Hepatocyte (in vitro differentiated cells): Measurements from ENCODE around the gene INTS15. TPM values are rescaled to one million over a fixed set of nuclear protein-coding genes. Genes with fewer than 3 reads are reported as not detected.

Source experiments
- DNase-seq: peaks from one replicate; pipeline ENCODE4 v3.0.0-alpha.2; 2016; ENCODE audit warnings: low spot score
- H2AFZ ChIP-seq: fragments of 200-600 bp; sonication (generic); 2 replicates; pipeline ENCODE4 v1.6.0; 2016; ENCODE audit warnings: antibody characterized with exemption, mild to moderate bottlenecking
- H3K27ac ChIP-seq: fragments of 200-600 bp; sonication (generic); 2 replicates; pipeline ENCODE4 v1.5.1; 2016; ENCODE audit warnings: mild to moderate bottlenecking
- H3K27me3 ChIP-seq: fragments of 200-600 bp; sonication (generic); 2 replicates; pipeline ENCODE4 v1.6.1; 2016
- H3K36me3 ChIP-seq: fragments of 200-600 bp; sonication (generic); replicated peaks from 2 replicates; pipeline ENCODE4 v1.5.1; 2016; ENCODE audit warnings: low read depth; ENCODE audit not compliant: insufficient read depth
- H3K4me1 ChIP-seq: fragments of 200-600 bp; sonication (generic); 2 replicates; pipeline ENCODE4 v1.5.1; 2016; ENCODE audit warnings: mild to moderate bottlenecking, moderate library complexity; ENCODE audit not compliant: insufficient read depth
- H3K4me2 ChIP-seq: fragments of 200-600 bp; sonication (generic); 2 replicates; pipeline ENCODE4 v1.6.0; 2016
- H3K4me3 ChIP-seq: fragments of 200-600 bp; sonication (generic); 2 replicates; pipeline ENCODE4 v1.5.1; 2016; ENCODE audit warnings: mild to moderate bottlenecking
- H3K79me2 ChIP-seq: fragments of 200-600 bp; sonication (generic); 2 replicates; pipeline ENCODE4 v1.6.0; 2017; ENCODE audit warnings: mild to moderate bottlenecking
- H3K9me2 ChIP-seq: fragments of 200-600 bp; sonication (generic); replicated peaks from 2 replicates; pipeline ENCODE4 v1.6.0; 2017; ENCODE audit warnings: mild to moderate bottlenecking; ENCODE audit not compliant: insufficient read depth
- H3K9me3 ChIP-seq: fragments of 200-600 bp; sonication (generic); 2 replicates; pipeline ENCODE4 v1.5.1; 2016; ENCODE audit warnings: low read depth, mild to moderate bottlenecking
- H4K20me1 ChIP-seq: fragments of 200-600 bp; sonication (generic); 2 replicates; pipeline ENCODE4 v1.6.0; 2016; ENCODE audit warnings: mild to moderate bottlenecking; ENCODE audit not compliant: insufficient read depth, poor library complexity, severe bottlenecking
- EZH2 ChIP-seq: fragments of 200-600 bp; sonication (generic); IDR thresholded peaks from 2 replicates; pipeline ENCODE4 v1.6.1; 2016; ENCODE audit warnings: antibody characterized with exemption, mild to moderate bottlenecking, borderline replicate concordance
- EZH2phosphoT487 ChIP-seq: fragments of 200-600 bp; sonication (generic); IDR thresholded peaks from one replicate; pipeline ENCODE4 v1.6.1; 2018; ENCODE audit warnings: antibody characterized with exemption, mild to moderate bottlenecking, low read depth, moderate library complexity; ENCODE audit not compliant: unreplicated experiment, severe bottlenecking
- WGBS: methylation state at CpG from one replicate; pipeline ENCODE4 v1.1.6; 2016; ENCODE audit warnings: low lambda C conversion rate; ENCODE audit errors: missing lambda C conversion rate; 5-methylcytosine and 5-hydroxymethylcytosine counted together
- polyA plus RNA-seq: library from polyadenylated mRNA; unstranded; fragments of >200 nt; fragmentation: Nextera tagmentation; extraction: Ambion mirVana; gene quantifications from 2 replicates; pipeline ENCODE4 v1.2.1, GENCODE V29; 2016
- total RNA-seq: library from RNA; depleted of rRNA; stranded (reverse); fragments of >200 nt; gene quantifications from 2 replicates; pipeline ENCODE4 v1.2.3, GENCODE V29; 2014
- TF ChIP-seq, protein P1 (sequence below): fragments of 200-600 bp; sonication (generic); IDR thresholded peaks from 2 replicates; pipeline ENCODE4 v1.5.1; 2016; ENCODE audit warnings: antibody characterized with exemption, mild to moderate bottlenecking; ENCODE audit not compliant: poor library complexity

The INTS15 gene
- total and polyA plus RNA-seq, 2 experiments from 2014 or later: 21.4 to 26.1 TPM

DNA sequence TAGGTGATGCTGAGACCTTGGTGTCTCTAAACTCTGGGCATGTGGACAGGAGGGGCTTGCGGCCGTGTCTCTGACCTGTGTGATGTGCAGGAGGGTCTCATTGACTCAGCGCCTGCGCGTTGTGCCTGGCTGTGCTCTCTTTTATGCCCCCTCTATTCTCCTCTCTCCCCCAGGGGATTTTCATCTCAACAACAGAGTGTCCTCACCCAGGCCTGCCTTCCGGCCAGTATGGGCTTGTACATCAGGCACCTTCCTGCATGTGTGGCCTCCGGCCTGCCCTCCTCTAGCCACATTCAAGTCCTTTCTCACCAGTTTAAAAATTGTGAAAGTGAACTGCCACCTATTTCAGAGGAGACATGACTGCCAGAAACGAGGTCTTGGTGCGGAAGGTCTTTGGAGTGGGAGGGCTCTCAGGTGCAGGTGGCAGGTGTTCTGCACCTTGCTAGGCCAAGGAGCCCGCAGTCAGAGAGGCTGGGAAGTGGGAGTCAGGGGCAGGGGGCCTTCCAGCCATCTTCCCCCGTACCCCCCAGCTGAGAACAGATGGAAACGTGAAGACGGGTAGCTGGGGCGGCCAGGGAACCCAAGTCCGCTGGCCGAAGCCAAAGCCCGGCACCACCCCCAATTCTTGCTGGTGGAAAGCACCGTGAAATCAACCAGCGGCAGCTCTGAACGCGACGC is 531 bp upstream of the INTS15 start:
- TF ChIP-seq, protein P1, sequence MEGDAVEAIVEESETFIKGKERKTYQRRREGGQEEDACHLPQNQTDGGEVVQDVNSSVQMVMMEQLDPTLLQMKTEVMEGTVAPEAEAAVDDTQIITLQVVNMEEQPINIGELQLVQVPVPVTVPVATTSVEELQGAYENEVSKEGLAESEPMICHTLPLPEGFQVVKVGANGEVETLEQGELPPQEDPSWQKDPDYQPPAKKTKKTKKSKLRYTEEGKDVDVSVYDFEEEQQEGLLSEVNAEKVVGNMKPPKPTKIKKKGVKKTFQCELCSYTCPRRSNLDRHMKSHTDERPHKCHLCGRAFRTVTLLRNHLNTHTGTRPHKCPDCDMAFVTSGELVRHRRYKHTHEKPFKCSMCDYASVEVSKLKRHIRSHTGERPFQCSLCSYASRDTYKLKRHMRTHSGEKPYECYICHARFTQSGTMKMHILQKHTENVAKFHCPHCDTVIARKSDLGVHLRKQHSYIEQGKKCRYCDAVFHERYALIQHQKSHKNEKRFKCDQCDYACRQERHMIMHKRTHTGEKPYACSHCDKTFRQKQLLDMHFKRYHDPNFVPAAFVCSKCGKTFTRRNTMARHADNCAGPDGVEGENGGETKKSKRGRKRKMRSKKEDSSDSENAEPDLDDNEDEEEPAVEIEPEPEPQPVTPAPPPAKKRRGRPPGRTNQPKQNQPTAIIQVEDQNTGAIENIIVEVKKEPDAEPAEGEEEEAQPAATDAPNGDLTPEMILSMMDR: no peak
- TF ChIP-seq EZH2phosphoT487 (no peak), EZH2 (no peak)
- Histone ChIP-seq H3K9me2 (no peaks in the 10 kb centered on the region), H3K27ac (peak overlapping the region; percentile 16), H4K20me1 (no peaks in the 10 kb centered on the region), H3K27me3 (no peaks in the 10 kb centered on the region), H3K4me1 (peaks cover 9% of the 10 kb centered on the region), H3K36me3 (no peaks in the 10 kb centered on the region), H3K4me2 (peak overlapping the region; percentile 91), H3K9me3 (no peaks in the 10 kb centered on the region), H2AFZ (peak overlapping the region; percentile 53), H3K79me2 (peaks cover 21% of the 10 kb centered on the region), H3K4me3 (no peak overlapping the region)
- 56% methylated on average over 21 of the region's 22 CpGs for WGBS
- DNase-seq: no peak

DNA sequence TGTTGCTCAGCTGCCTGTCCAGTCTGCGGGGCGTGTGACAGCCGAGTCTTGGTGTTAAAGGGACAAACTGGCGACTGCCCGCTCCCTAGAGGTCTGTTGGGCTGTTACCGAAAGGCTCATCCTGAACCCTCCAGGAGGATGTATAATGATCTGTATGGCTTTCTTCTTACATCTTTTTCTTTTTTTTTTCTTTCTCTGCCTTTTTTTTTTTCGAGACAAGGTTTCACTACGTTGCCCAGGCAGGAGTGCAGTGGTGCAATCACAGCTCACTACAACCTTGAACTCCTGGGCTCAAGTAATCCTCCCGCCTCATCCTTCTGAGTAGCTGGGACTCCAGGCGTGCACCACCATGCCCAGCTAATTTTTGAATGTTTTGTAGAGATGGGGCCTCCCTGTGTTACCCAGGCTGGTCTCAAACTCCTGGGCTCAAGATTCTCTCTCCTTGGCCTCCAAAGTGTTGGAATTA is 857 bp downstream of the INTS15 start:
- Histone ChIP-seq H2AFZ (peak overlapping the region; percentile 80), H3K27ac (peak overlapping the region; percentile 91), H3K4me1 (peaks cover 9% of the 10 kb centered on the region), H3K27me3 (no peaks in the 10 kb centered on the region), H3K4me2 (peak overlapping the region; percentile 92), H3K9me3 (no peaks in the 10 kb centered on the region), H3K36me3 (no peaks in the 10 kb centered on the region), H3K79me2 (peaks cover 21% of the 10 kb centered on the region), H4K20me1 (no peaks in the 10 kb centered on the region), H3K9me2 (no peaks in the 10 kb centered on the region), H3K4me3 (peak overlapping the region; percentile 99)
- WGBS: 13% methylated on average over 10 of the region's 10 CpGs
- no peak for DNase-seq
- TF ChIP-seq, protein P1: no peak
- no peak for TF ChIP-seq EZH2
- TF ChIP-seq EZH2phosphoT487: no peak

DNA sequence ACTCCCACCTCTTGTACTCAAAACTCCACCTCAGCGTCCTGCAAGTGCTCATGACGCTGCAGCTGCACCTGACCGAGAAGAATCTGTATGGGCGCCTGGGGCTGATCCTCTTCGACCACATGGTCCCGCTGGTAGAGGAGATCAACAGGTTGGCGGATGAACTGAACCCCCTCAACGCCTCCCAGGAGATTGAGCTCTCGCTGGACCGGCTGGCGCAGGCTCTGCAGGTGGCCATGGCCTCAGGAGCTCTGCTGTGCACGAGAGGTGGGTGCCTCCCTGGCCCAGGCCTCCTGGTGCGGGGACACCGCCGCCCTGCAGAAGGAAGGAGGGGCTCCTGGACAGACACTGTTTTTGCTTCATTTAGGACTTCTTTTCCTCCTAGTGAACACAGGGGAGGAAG is 10.3 kb downstream of the INTS15 start:
- H3K79me2 ChIP-seq: no peaks in the 10 kb centered on the region
- no peaks in the 10 kb centered on the region for H3K27me3 ChIP-seq
- H3K27ac ChIP-seq: no peak overlapping the region
- H3K4me1 ChIP-seq: no peaks in the 10 kb centered on the region
- H3K4me3 ChIP-seq: no peak overlapping the region
- WGBS: 93% methylated on average over 15 of the region's 15 CpGs
- TF ChIP-seq EZH2 (no peak), EZH2phosphoT487 (no peak)
- TF ChIP-seq, protein P1: no peak
- no peak for DNase-seq
- H2AFZ ChIP-seq: no peak overlapping the region
- no peaks in the 10 kb centered on the region for H4K20me1 ChIP-seq
- H3K4me2 ChIP-seq: no peak overlapping the region
- no peaks in the 10 kb centered on the region for H3K36me3 ChIP-seq
- H3K9me2 ChIP-seq: no peaks in the 10 kb centered on the region
- H3K9me3 ChIP-seq: no peaks in the 10 kb centered on the region
